A673 (cell line): ENCODE measurements around the gene RNF13. TPM values are rescaled to one million over a fixed set of nuclear protein-coding genes. Genes with fewer than 3 reads are reported as not detected.

Experiments
- BruUV-seq: library from RNA; stranded (reverse); fragments of 400-500 nt; replicated peaks from 2 replicates; lab custom pipeline; 2021; lab: Mats Ljungman, UMichigan
- CTCF ChIA-PET: fragments of 300-600 bp; sonication (Branson Sonifier 250); formaldehyde crosslinking; loops from one replicate; lab custom pipeline; 2022; ENCODE audit warnings: antibody characterized with exemption; lab: Charles Lee
- POLR2A ChIA-PET: fragments of 300-600 bp; sonication (Branson Sonifier 250); formaldehyde crosslinking; loops from one replicate; lab custom pipeline; 2022; ENCODE audit warnings: antibody characterized with exemption; ENCODE audit not compliant: low non-redundant PET; lab: Charles Lee
- DNase-seq: peaks from one replicate; pipeline ENCODE4 v3.0.0-alpha.2; 2015; ENCODE audit warnings: low spot score
- H3K27ac ChIP-seq: fragments of 200-600 bp; sonication (generic); 2 replicates; pipeline ENCODE4 v1.5.1; 2016; ENCODE audit warnings: mixed run types, low read depth, mild to moderate bottlenecking, mixed read lengths, antibody characterized with exemption, low read length; ENCODE audit not compliant: poor library complexity, severe bottlenecking
- H3K27me3 ChIP-seq: fragments of 200-600 bp; sonication (generic); replicated peaks from 2 replicates; pipeline ENCODE4 v1.6.1; 2017; ENCODE audit warnings: mixed run types, low read depth, mild to moderate bottlenecking, mixed read lengths, antibody characterized with exemption, low read length; ENCODE audit not compliant: insufficient read depth, poor library complexity
- H3K36me3 ChIP-seq: fragments of 200-600 bp; sonication (generic); 2 replicates; pipeline ENCODE4 v1.6.1; 2016; ENCODE audit warnings: mixed run types, mild to moderate bottlenecking, mixed read lengths, antibody characterized with exemption, low read length; ENCODE audit not compliant: insufficient read depth, poor library complexity, severe bottlenecking
- H3K4me1 ChIP-seq: fragments of 200-600 bp; sonication (generic); 2 replicates; pipeline ENCODE4 v1.6.1; 2017; ENCODE audit warnings: mixed run types, mild to moderate bottlenecking, mixed read lengths, antibody characterized with exemption, low read length; ENCODE audit not compliant: insufficient read depth, poor library complexity, severe bottlenecking
- H3K4me3 ChIP-seq: fragments of 200-600 bp; sonication (generic); 2 replicates; pipeline ENCODE4 v1.5.1; 2016; ENCODE audit warnings: low read depth, mixed run types, mild to moderate bottlenecking, mixed read lengths, low read length; ENCODE audit not compliant: poor library complexity, severe bottlenecking
- H3K9me3 ChIP-seq: fragments of 200-600 bp; sonication (generic); 2 replicates; pipeline ENCODE4 v1.6.1; 2016; ENCODE audit warnings: mixed run types, low read depth, mild to moderate bottlenecking, mixed read lengths, antibody characterized with exemption, low read length; ENCODE audit not compliant: poor library complexity, severe bottlenecking
- CTCF ChIP-seq: fragments of 300-800, 200-600 bp; sonication (generic); conservative IDR thresholded peaks from 2 replicates; pipeline ENCODE4 v1.5.1; 2017; ENCODE audit warnings: low read depth, mild to moderate bottlenecking, antibody characterized with exemption, low read length, moderate library complexity, mixed read lengths
- EZH2 ChIP-seq: fragments of 200-600 bp; sonication (generic); IDR thresholded peaks from 2 replicates; pipeline ENCODE4 v1.6.1; 2017; ENCODE audit warnings: borderline replicate concordance, low read depth, mild to moderate bottlenecking, mixed read lengths, antibody characterized with exemption, low read length; ENCODE audit not compliant: poor library complexity, severe bottlenecking
- intact Hi-C: fragments of 100-400 bp; cut with micrococcal nuclease; formaldehyde crosslinking; loops from one replicate; pipeline ENCODE4 v1.10.0; 2022; ENCODE audit not compliant: unreplicated experiment
- total RNA-seq: library from RNA; stranded (reverse); gene quantifications from 2 replicates; pipeline ENCODE4 v1.2.3, GENCODE V29; 2021

Gene RNF13
- total RNA-seq, 1 experiment from 2014 or later = 21.7 TPM

GRCh38 chr3:149801639-149802038 lies 11.4 kb upstream of the RNF13 start:
- Histone ChIP-seq H3K4me1 (no peaks in the 10 kb centered on the region), H3K4me3 (no peak overlapping the region), H3K9me3 (no peaks in the 10 kb centered on the region), H3K27me3 (no peaks in the 10 kb centered on the region), H3K36me3 (no peaks in the 10 kb centered on the region), H3K27ac (no peak overlapping the region)
- intact Hi-C loops = no loop called here
- BruUV-seq = no TSS peak
- ChIA-PET CTCF (interaction anchor here (0.5 kb wide), 1 partner anchor 140 kb away, joined by 3 read pairs; no protein-coding TSS in a partner anchor), POLR2A (interaction anchor here (0.5 kb wide), 1 partner anchor 8 kb away, joined by 4 read pairs; no protein-coding TSS in a partner anchor)
- TF ChIP-seq CTCF (no peak), EZH2 (no peak)
- no peak for DNase-seq

GRCh38 chr3:149806171-149806778 lies 6.7 kb upstream of the RNF13 start:
- Histone ChIP-seq H3K27ac (no peak overlapping the region), H3K4me3 (no peak overlapping the region), H3K36me3 (no peaks in the 10 kb centered on the region), H3K27me3 (no peaks in the 10 kb centered on the region), H3K4me1 (peaks cover 4% of the 10 kb centered on the region), H3K9me3 (no peaks in the 10 kb centered on the region)
- intact Hi-C loops = loop anchor here (5.0 kb wide), 1 partner anchor 39 kb away; no protein-coding TSS in a partner anchor
- no TSS peak for BruUV-seq
- TF ChIP-seq CTCF (no peak), EZH2 (no peak)
- DNase-seq = no peak
- ChIA-PET POLR2A (no interaction called here), CTCF (no interaction called here)

- Histone ChIP-seq H3K4me1 (peaks cover 9% of the 10 kb centered on the region), H3K4me3 (no peak overlapping the region), H3K27me3 (no peaks in the 10 kb centered on the region), H3K9me3 (no peaks in the 10 kb centered on the region), H3K27ac (no peak overlapping the region), H3K36me3 (no peaks in the 10 kb centered on the region)
- peak; percentile 80 for DNase-seq
- TF ChIP-seq EZH2 = no peak
- TF ChIP-seq CTCF = peak; percentile 85
- intact Hi-C loops = loop anchor here (1.0 to 5.0 kb wide), 2 partner anchors 41 to 314 kb away; no protein-coding TSS in a partner anchor
- ChIA-PET CTCF (interaction anchor here (0.6 to 1.8 kb wide), 15 partner anchors 11 to 687 kb away, joined by 3 to 12 read pairs (median 3); no protein-coding TSS in a partner anchor), POLR2A (no interaction called here)
- BruUV-seq = no TSS peak
These were observed 4.7 kb upstream of the RNF13 start for GRCh38 chr3:149808209-149808829.
